Naive thymus-derived CD4-positive, alpha-beta T cell (primary cell): ENCODE measurements around the gene FAM222A. TPM values are rescaled to one million over a fixed set of nuclear protein-coding genes. Genes with fewer than 3 reads are reported as not detected.

ENCODE experiments used
- ATAC-seq: fragments of 150-1000 bp; cut with Tn5 transposase; 2 replicates; pipeline ENCODE4 v1.10.0; 2021; ENCODE audit warnings: mild to moderate bottlenecking, moderate library complexity
- CTCF ChIA-PET: fragments of 350-600 bp; sonication (Branson Sonifier 250); formaldehyde crosslinking; loops from one replicate; lab custom pipeline; 2021; ENCODE audit warnings: antibody characterized with exemption; lab: Charles Lee
- POLR2A ChIA-PET: fragments of 350-600 bp; sonication (Branson Sonifier 250); formaldehyde crosslinking; loops from one replicate; lab custom pipeline; 2021; ENCODE audit warnings: antibody characterized with exemption, inconsistent platforms; lab: Charles Lee
- DNase-seq, 9 donors: peaks; one replicate each; pipeline versions ENCODE4 v3.0.0 to v3.0.0-alpha.2; 2020 to 2022; ENCODE audit warnings: mixed read lengths in 1 of 9
- H3K27ac ChIP-seq: one replicate; pipeline ENCODE4 v1.7.0; 2013; ENCODE audit warnings: mild to moderate bottlenecking, low read depth, low read length, moderate library complexity
- H3K27me3 ChIP-seq, 2 donors: one replicate each; pipeline ENCODE4 v1.7.0; 2013; ENCODE audit warnings: low read length in 2 of 2, mild to moderate bottlenecking in 2 of 2, moderate library complexity in 2 of 2; ENCODE audit not compliant: control insufficient read depth in 2 of 2, insufficient read depth in 2 of 2
- H3K36me3 ChIP-seq, 3 experiments: 1 replicate in 2 of 3; 2 replicates in 1 of 3; pipeline ENCODE4 v1.7.0; 2013; ENCODE audit warnings: low read length in 3 of 3, mild to moderate bottlenecking in 3 of 3, moderate library complexity in 1 of 3; ENCODE audit not compliant: insufficient read depth in 3 of 3, control insufficient read depth in 2 of 3
- H3K4me1 ChIP-seq, 2 donors: one replicate each; pipeline ENCODE4 v1.7.0; 2013; ENCODE audit warnings: low read length in 2 of 2, mild to moderate bottlenecking in 2 of 2, moderate library complexity in 1 of 2; ENCODE audit not compliant: control insufficient read depth in 2 of 2, insufficient read depth in 2 of 2
- H3K4me3 ChIP-seq: 2 replicates; pipeline ENCODE4 v1.7.0; 2013; ENCODE audit warnings: mild to moderate bottlenecking, low read length
- H3K9me3 ChIP-seq, 3 experiments: 1 replicate in 2 of 3; 2 replicates in 1 of 3; pipeline ENCODE4 v1.7.0; 2013; ENCODE audit warnings: low read length in 3 of 3; ENCODE audit not compliant: control insufficient read depth in 2 of 3
- H3K27ac Mint-ChIP-seq, 9 donors: one replicate each; pipeline ENCODE4 v1.8.0; 2020 to 2022; ENCODE audit warnings: mixed read lengths in 9 of 9, mild to moderate bottlenecking in 8 of 9, moderate library complexity in 5 of 9, inconsistent platforms in 2 of 9
- H3K27me3 Mint-ChIP-seq, 5 donors: one replicate each; pipeline ENCODE4 v1.8.0; 2021 to 2022; ENCODE audit warnings: mixed read lengths in 5 of 5, mild to moderate bottlenecking in 1 of 5
- H3K36me3 Mint-ChIP-seq, 5 donors: one replicate each; pipeline ENCODE4 v1.8.0; 2020 to 2022; ENCODE audit warnings: mixed read lengths in 5 of 5, mild to moderate bottlenecking in 3 of 5, inconsistent platforms in 1 of 5
- H3K4me1 Mint-ChIP-seq, 7 donors: one replicate each; pipeline ENCODE4 v1.8.0; 2020 to 2022; ENCODE audit warnings: mixed read lengths in 7 of 7, mild to moderate bottlenecking in 3 of 7, inconsistent platforms in 1 of 7
- H3K4me3 Mint-ChIP-seq, 10 donors: one replicate each; pipeline ENCODE4 v1.8.0; 2020 to 2022; ENCODE audit warnings: mild to moderate bottlenecking in 10 of 10, mixed read lengths in 10 of 10, moderate library complexity in 6 of 10, inconsistent platforms in 2 of 10
- H3K9me3 Mint-ChIP-seq, 11 donors: one replicate each; pipeline ENCODE4 v1.8.0; 2020 to 2022; ENCODE audit warnings: mixed read lengths in 11 of 11, mild to moderate bottlenecking in 4 of 11, inconsistent platforms in 1 of 11, moderate library complexity in 1 of 11
- intact Hi-C, 2 donors: fragments of 100-400 bp; cut with micrococcal nuclease; formaldehyde crosslinking; loops; one replicate each; pipeline ENCODE4 v1.15.1; 2023
- polyA plus RNA-seq, 2 donors: library from polyadenylated mRNA; unstranded; fragments of 300-500 nt; fragmentation: Illumina TruSeq; gene quantifications; one replicate each; pipeline ENCODE4 v1.2.3, GENCODE V29; 2021
- total RNA-seq, 6 experiments: library from RNA in 5 of 6; stranded (reverse) in 5 of 6; gene quantifications; 1 replicate in 5 of 6; 2 replicates in 1 of 6; pipeline ENCODE4 v1.2.3 and lab custom pipeline; 2021 to 2026

The FAM222A gene
- total and polyA plus RNA-seq, 7 experiments from 2014 or later, result 0.08 to 1.6 (median 0.38) TPM

GRCh38 chr12:109744986-109745942, 31.6 kb downstream of the FAM222A start:
- ATAC-seq (no peak), DNase-seq (no peak)
- no peaks in the 10 kb centered on the region for H3K4me1 Mint-ChIP-seq
- Histone ChIP-seq H3K9me3 (no peaks in the 10 kb centered on the region), H3K27me3 (no peaks in the 10 kb centered on the region), H3K36me3 (no peaks in the 10 kb centered on the region), H3K27ac (no peak overlapping the region), H3K4me1 (no peaks in the 10 kb centered on the region), H3K4me3 (no peak overlapping the region)
- peaks cover 0 to 24% (median 6%) of the 10 kb centered on the region in 5 donors for H3K27me3 Mint-ChIP-seq
- intact Hi-C loops, result no loop called here
- ChIA-PET CTCF (no interaction called here), POLR2A (interaction anchor here (0.7 kb wide), 1 partner anchor 14 kb away, joined by 3 read pairs; no protein-coding TSS in a partner anchor)
- H3K9me3 Mint-ChIP-seq, result no peaks in the 10 kb centered on the region
- H3K27ac Mint-ChIP-seq, result no peak overlapping the region
- H3K36me3 Mint-ChIP-seq, result no peaks in the 10 kb centered on the region
- no peak overlapping the region for H3K4me3 Mint-ChIP-seq

GRCh38 chr12:109752117-109753053, 38.8 kb downstream of the FAM222A start:
- POLR2A ChIA-PET, result no interaction called here
- peaks cover 0 to 18% (median 12%) of the 10 kb centered on the region in 5 donors for H3K36me3 Mint-ChIP-seq
- CTCF ChIA-PET, result no interaction called here
- Histone ChIP-seq H3K4me3 (no peak overlapping the region), H3K27ac (no peak overlapping the region), H3K27me3 (no peaks in the 10 kb centered on the region), H3K9me3 (peaks cover 0 to 9% (median 0%) of the 10 kb centered on the region in 3 experiments), H3K4me1 (no peaks in the 10 kb centered on the region), H3K36me3 (no peaks in the 10 kb centered on the region)
- H3K4me3 Mint-ChIP-seq, result no peak overlapping the region
- peaks cover 0 to 34% (median 16%) of the 10 kb centered on the region in 5 donors for H3K27me3 Mint-ChIP-seq
- ATAC-seq (no peak), DNase-seq (no peak)
- no peaks in the 10 kb centered on the region for H3K4me1 Mint-ChIP-seq
- H3K9me3 Mint-ChIP-seq, result peaks cover 6 to 21% (median 15%) of the 10 kb centered on the region in 11 donors
- no peak overlapping the region for H3K27ac Mint-ChIP-seq
- intact Hi-C loops, result no loop called here

GRCh38 chr12:109753054-109753401, 39.4 kb downstream of the FAM222A start:
- ATAC-seq (no peak), DNase-seq (no peak)
- Mint-ChIP-seq H3K4me3 (no peak overlapping the region), H3K4me1 (no peaks in the 10 kb centered on the region), H3K9me3 (peaks cover 6 to 22% (median 15%) of the 10 kb centered on the region in 11 donors), H3K36me3 (peaks cover 0 to 18% (median 12%) of the 10 kb centered on the region in 5 donors), H3K27ac (no peak overlapping the region), H3K27me3 (peaks cover 0 to 32% (median 21%) of the 10 kb centered on the region in 5 donors)
- H3K4me3 ChIP-seq, result no peak overlapping the region
- ChIA-PET CTCF (no interaction called here), POLR2A (no interaction called here)
- no peaks in the 10 kb centered on the region for H3K27me3 ChIP-seq
- H3K27ac ChIP-seq, result no peak overlapping the region
- intact Hi-C loops, result no loop called here
- no peaks in the 10 kb centered on the region for H3K36me3 ChIP-seq
- H3K9me3 ChIP-seq, result peaks cover 0 to 11% (median 0%) of the 10 kb centered on the region in 3 experiments
- H3K4me1 ChIP-seq, result no peaks in the 10 kb centered on the region

GRCh38 chr12:109753959-109754358, 40.3 kb downstream of the FAM222A start:
- H3K4me3 ChIP-seq, result no peak overlapping the region
- H3K27ac ChIP-seq, result no peak overlapping the region
- no peak for ATAC-seq
- H3K36me3 ChIP-seq, result no peaks in the 10 kb centered on the region
- Mint-ChIP-seq H3K9me3 (peaks cover 6 to 22% (median 15%) of the 10 kb centered on the region in 11 donors), H3K27ac (peak overlapping the region in 1 of 9 donors; percentile 37), H3K4me3 (no peak overlapping the region), H3K4me1 (no peaks in the 10 kb centered on the region), H3K36me3 (peaks cover 0 to 18% (median 12%) of the 10 kb centered on the region in 5 donors), H3K27me3 (peaks cover 0 to 27% (median 21%) of the 10 kb centered on the region in 5 donors)
- DNase-seq, result no peak
- intact Hi-C loops, result no loop called here
- H3K4me1 ChIP-seq, result no peaks in the 10 kb centered on the region
- ChIA-PET POLR2A (no interaction called here), CTCF (no interaction called here)
- no peaks in the 10 kb centered on the region for H3K27me3 ChIP-seq
- H3K9me3 ChIP-seq, result peaks cover 0 to 11% (median 0%) of the 10 kb centered on the region in 3 experiments

GRCh38 chr12:109756457-109756856, 42.8 kb downstream of the FAM222A start:
- no peak for ATAC-seq
- no peak overlapping the region for H3K4me3 ChIP-seq
- H3K27ac ChIP-seq, result no peak overlapping the region
- peaks cover 0 to 27% (median 12%) of the 10 kb centered on the region in 5 donors for H3K27me3 Mint-ChIP-seq
- no peak for DNase-seq
- H3K4me1 ChIP-seq, result no peaks in the 10 kb centered on the region
- H3K27me3 ChIP-seq, result no peaks in the 10 kb centered on the region
- POLR2A ChIA-PET, result no interaction called here
- H3K4me3 Mint-ChIP-seq, result no peak overlapping the region
- intact Hi-C loops, result no loop called here
- peaks cover 0 to 18% (median 12%) of the 10 kb centered on the region in 5 donors for H3K36me3 Mint-ChIP-seq
- H3K4me1 Mint-ChIP-seq, result peaks cover 0 to 4% (median 0%) of the 10 kb centered on the region in 7 donors
- no peak overlapping the region for H3K27ac Mint-ChIP-seq
- H3K9me3 ChIP-seq, result peaks cover 0 to 11% (median 0%) of the 10 kb centered on the region in 3 experiments
- CTCF ChIA-PET, result no interaction called here
- no peaks in the 10 kb centered on the region for H3K36me3 ChIP-seq
- H3K9me3 Mint-ChIP-seq, result peaks cover 6 to 22% (median 15%) of the 10 kb centered on the region in 11 donors

- CTCF ChIA-PET, result no interaction called here
- Histone ChIP-seq H3K4me1 (no peaks in the 10 kb centered on the region), H3K9me3 (peaks cover 0 to 11% (median 0%) of the 10 kb centered on the region in 3 experiments), H3K27ac (no peak overlapping the region), H3K4me3 (no peak overlapping the region), H3K27me3 (no peaks in the 10 kb centered on the region), H3K36me3 (no peaks in the 10 kb centered on the region)
- Mint-ChIP-seq H3K27me3 (peaks cover 0 to 27% (median 8%) of the 10 kb centered on the region in 5 donors), H3K27ac (no peak overlapping the region), H3K9me3 (peaks cover 6 to 22% (median 15%) of the 10 kb centered on the region in 11 donors), H3K36me3 (peaks cover 0 to 18% (median 12%) of the 10 kb centered on the region in 5 donors), H3K4me3 (no peak overlapping the region), H3K4me1 (peaks cover 0 to 4% (median 0%) of the 10 kb centered on the region in 7 donors)
- ATAC-seq (no peak), DNase-seq (no peak)
- POLR2A ChIA-PET, result no interaction called here
- intact Hi-C loops, result no loop called here
Observed at GRCh38 chr12:109757671-109758265, 44.1 kb downstream of the FAM222A start.
